ENCODE data around the gene ZNF555.
"Not testable (repeated sequence)": the region's sequence is repeated elsewhere in the genome, so short reads cannot be mapped to it uniquely, and the experiment has no call there.

ZNF555 gene

GRCh38 chr19:2840794-2841791 is at the start of gene ZNF555:
ZNF555 (plus strand) TSS chr19:2841475; CDS start chr19:2841573, 98 bp downstream.
- peak; percentile 99 for DNase-seq

GRCh38 chr19:2791876-2792275 is 49.4 kb upstream of the ZNF555 start:
- no peak for DNase-seq

GRCh38 chr19:2792666-2793065 is 48.6 kb upstream of the ZNF555 start:
- not testable (repeated sequence) for DNase-seq

GRCh38 chr19:2793126-2793525 is 48.1 kb upstream of the ZNF555 start:
- DNase-seq: no peak

- DNase-seq: no peak
Observed at GRCh38 chr19:2793577-2793976, 47.7 kb upstream of the ZNF555 start.

- no peak for DNase-seq
Observed at GRCh38 chr19:2795827-2796658, 45.2 kb upstream of the ZNF555 start.

GRCh38 chr19:2796659-2797266 is 44.5 kb upstream of the ZNF555 start:
- no peak for DNase-seq

GRCh38 chr19:2797280-2797679 is 44.0 kb upstream of the ZNF555 start:
- no peak for DNase-seq

GRCh38 chr19:2798158-2798685 is 43.1 kb upstream of the ZNF555 start:
- no peak for DNase-seq

- no peak for DNase-seq
Observed at GRCh38 chr19:2798733-2799132, 42.5 kb upstream of the ZNF555 start.

GRCh38 chr19:2799273-2800020 is 41.8 kb upstream of the ZNF555 start:
- DNase-seq: no peak

- no peak for DNase-seq
Observed at GRCh38 chr19:2800506-2800905, 40.8 kb upstream of the ZNF555 start.

GRCh38 chr19:2802826-2803225 is 38.4 kb upstream of the ZNF555 start:
- DNase-seq: no peak

GRCh38 chr19:2803486-2804155 is 37.7 kb upstream of the ZNF555 start:
- no peak for DNase-seq

- DNase-seq: no peak
Observed at GRCh38 chr19:2804156-2805004, 36.9 kb upstream of the ZNF555 start.

GRCh38 chr19:2805261-2805900 is 35.9 kb upstream of the ZNF555 start:
- no peak for DNase-seq

- DNase-seq: no peak
Observed at GRCh38 chr19:2805991-2806649, 35.2 kb upstream of the ZNF555 start.

- DNase-seq: no peak
Observed at GRCh38 chr19:2806736-2807378, 34.4 kb upstream of the ZNF555 start.
